ENCODE results near the gene PKIB. TPM values are rescaled to one million over a fixed set of nuclear protein-coding genes. Genes with fewer than 3 reads are reported as not detected.

The PKIB gene
- total and polyA plus RNA-seq, 7 donors: 0.49 to 420 (median 40.4) TPM; not detected in 1

GRCh38 chr6:122726649-122727048, 116.4 kb downstream of the PKIB start:
- H3K9me3 ChIP-seq: no peaks in the 10 kb centered on the region
- H3K27ac ChIP-seq: no peak overlapping the region
- no peaks in the 10 kb centered on the region for H3K4me1 ChIP-seq
- DNase-seq: no peak
- H3K4me3 ChIP-seq: no peak overlapping the region
- no peaks in the 10 kb centered on the region for H3K27me3 ChIP-seq
- intact Hi-C loops (cut with DNase I): no loop called here
- WGBS, 2 donors: 42 to 46% methylated on average over 2 of the region's 2 CpGs
- H3K36me3 ChIP-seq: no peaks in the 10 kb centered on the region
- TF ChIP-seq, protein P1, sequence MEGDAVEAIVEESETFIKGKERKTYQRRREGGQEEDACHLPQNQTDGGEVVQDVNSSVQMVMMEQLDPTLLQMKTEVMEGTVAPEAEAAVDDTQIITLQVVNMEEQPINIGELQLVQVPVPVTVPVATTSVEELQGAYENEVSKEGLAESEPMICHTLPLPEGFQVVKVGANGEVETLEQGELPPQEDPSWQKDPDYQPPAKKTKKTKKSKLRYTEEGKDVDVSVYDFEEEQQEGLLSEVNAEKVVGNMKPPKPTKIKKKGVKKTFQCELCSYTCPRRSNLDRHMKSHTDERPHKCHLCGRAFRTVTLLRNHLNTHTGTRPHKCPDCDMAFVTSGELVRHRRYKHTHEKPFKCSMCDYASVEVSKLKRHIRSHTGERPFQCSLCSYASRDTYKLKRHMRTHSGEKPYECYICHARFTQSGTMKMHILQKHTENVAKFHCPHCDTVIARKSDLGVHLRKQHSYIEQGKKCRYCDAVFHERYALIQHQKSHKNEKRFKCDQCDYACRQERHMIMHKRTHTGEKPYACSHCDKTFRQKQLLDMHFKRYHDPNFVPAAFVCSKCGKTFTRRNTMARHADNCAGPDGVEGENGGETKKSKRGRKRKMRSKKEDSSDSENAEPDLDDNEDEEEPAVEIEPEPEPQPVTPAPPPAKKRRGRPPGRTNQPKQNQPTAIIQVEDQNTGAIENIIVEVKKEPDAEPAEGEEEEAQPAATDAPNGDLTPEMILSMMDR (IDR thresholded peaks at IDR 0.05): no peak
- TF ChIP-seq POLR2AphosphoS5 (IDR thresholded peaks at IDR 0.05) (no peak), POLR2A (IDR thresholded peaks at IDR 0.05) (no peak), EP300 (IDR thresholded peaks at IDR 0.05) (no peak)

DNA sequence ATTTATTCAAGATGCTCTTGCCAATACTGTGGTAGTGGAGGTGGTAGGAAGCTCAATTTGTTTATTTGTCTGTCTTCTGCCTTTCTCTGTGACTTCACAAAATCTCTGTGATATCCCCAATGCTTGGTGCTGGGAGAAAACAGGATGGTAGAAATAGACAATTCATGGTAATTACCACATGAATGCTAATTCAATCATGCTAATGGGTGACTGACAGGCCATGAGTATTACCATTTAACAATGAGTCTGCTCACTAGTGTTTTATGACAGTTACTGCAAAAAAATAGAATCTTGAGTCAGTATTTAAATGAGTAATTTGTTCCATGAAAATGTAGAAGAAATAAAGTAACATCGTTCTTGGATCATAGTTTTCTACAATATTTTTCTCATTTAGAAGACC, 117.0 kb downstream of the PKIB start:
- no peaks in the 10 kb centered on the region for H3K9me3 ChIP-seq
- no peak overlapping the region for H3K27ac ChIP-seq
- WGBS, 2 donors: 87 to 90% methylated on average over 1 of the region's 1 CpG
- H3K4me3 ChIP-seq: no peak overlapping the region
- no peaks in the 10 kb centered on the region for H3K4me1 ChIP-seq
- no peaks in the 10 kb centered on the region for H3K36me3 ChIP-seq
- no peak for DNase-seq
- intact Hi-C loops (cut with DNase I): no loop called here
- TF ChIP-seq EP300 (IDR thresholded peaks at IDR 0.05) (no peak), POLR2AphosphoS5 (IDR thresholded peaks at IDR 0.05) (no peak), POLR2A (IDR thresholded peaks at IDR 0.05) (no peak)
- TF ChIP-seq, protein P1 (IDR thresholded peaks at IDR 0.05): no peak
- H3K27me3 ChIP-seq: no peaks in the 10 kb centered on the region

GRCh38 chr6:122730334-122730733, 120.1 kb downstream of the PKIB start:
- Histone ChIP-seq H3K9me3 (no peaks in the 10 kb centered on the region), H3K4me1 (no peaks in the 10 kb centered on the region), H3K36me3 (no peaks in the 10 kb centered on the region), H3K27me3 (no peaks in the 10 kb centered on the region), H3K4me3 (no peak overlapping the region), H3K27ac (no peak overlapping the region)
- intact Hi-C loops (cut with DNase I): loop anchor here (2.0 to 10.0 kb wide), 2 partner anchors 108 to 584 kb away; no protein-coding TSS in a partner anchor
- WGBS, 2 donors: 88 to 91% methylated on average over 3 of the region's 3 CpGs
- TF ChIP-seq POLR2A (IDR thresholded peaks at IDR 0.05): no peak
- no peak for TF ChIP-seq EP300 (IDR thresholded peaks at IDR 0.05)
- no peak for TF ChIP-seq POLR2AphosphoS5 (IDR thresholded peaks at IDR 0.05)
- TF ChIP-seq, protein P1 (IDR thresholded peaks at IDR 0.05): no peak
- DNase-seq: no peak

DNA sequence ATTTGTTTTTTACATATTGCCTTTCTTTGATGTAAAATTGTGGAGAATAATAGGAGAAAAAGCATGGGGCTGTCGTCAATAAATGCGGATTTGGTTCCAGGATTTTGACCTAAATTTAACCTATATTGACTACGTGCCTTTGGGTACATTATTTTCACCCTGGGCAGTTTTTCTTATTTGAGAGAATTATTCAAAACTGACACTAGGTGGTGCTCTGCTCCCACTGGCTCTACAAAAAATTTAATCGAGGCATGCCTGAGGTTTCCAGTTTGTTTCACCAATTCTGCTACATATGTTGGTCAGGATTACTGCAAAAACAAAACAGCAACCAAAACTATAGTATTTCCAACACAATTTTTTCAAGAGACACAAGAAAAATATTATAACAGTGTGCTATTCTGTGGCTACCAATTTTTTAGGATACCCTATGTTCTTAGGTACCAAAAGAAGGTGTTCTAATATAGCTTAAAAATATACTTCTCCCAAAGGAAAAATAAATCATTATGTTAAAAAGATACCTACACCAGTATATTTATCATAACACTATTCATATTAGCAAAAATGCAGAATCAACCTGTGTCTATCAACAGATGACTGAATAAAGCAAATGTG, 120.7 kb downstream of the PKIB start:
- TF ChIP-seq, protein P1 (IDR thresholded peaks at IDR 0.05): peak; percentile 30 to 78 (median 61)
- TF ChIP-seq POLR2AphosphoS5 (IDR thresholded peaks at IDR 0.05) (no peak), EP300 (IDR thresholded peaks at IDR 0.05) (no peak), POLR2A (IDR thresholded peaks at IDR 0.05) (no peak)
- no peaks in the 10 kb centered on the region for H3K9me3 ChIP-seq
- intact Hi-C loops (cut with DNase I): loop anchor here (2.0 to 10.0 kb wide), 2 partner anchors 108 to 584 kb away; no protein-coding TSS in a partner anchor
- no peak overlapping the region for H3K4me3 ChIP-seq
- H3K27me3 ChIP-seq: no peaks in the 10 kb centered on the region
- 1 to 6% methylated on average over 4 of the region's 4 CpGs for WGBS, 2 donors
- no peak overlapping the region for H3K27ac ChIP-seq
- H3K4me1 ChIP-seq: no peaks in the 10 kb centered on the region
- H3K36me3 ChIP-seq: no peaks in the 10 kb centered on the region
- DNase-seq: no peak

GRCh38 chr6:122733259-122733658, 123.1 kb downstream of the PKIB start:
- Histone ChIP-seq H3K27me3 (no peaks in the 10 kb centered on the region), H3K9me3 (no peaks in the 10 kb centered on the region), H3K4me1 (no peaks in the 10 kb centered on the region), H3K36me3 (no peaks in the 10 kb centered on the region), H3K27ac (no peak overlapping the region), H3K4me3 (no peak overlapping the region)
- WGBS, 2 donors: 77 to 82% methylated on average over 4 of the region's 4 CpGs
- no peak for TF ChIP-seq POLR2AphosphoS5 (IDR thresholded peaks at IDR 0.05)
- TF ChIP-seq, protein P1 (IDR thresholded peaks at IDR 0.05): no peak
- intact Hi-C loops (cut with DNase I): loop anchor here (10.0 kb wide), 1 partner anchor 582 kb away; no protein-coding TSS in a partner anchor
- DNase-seq: no peak
